ENCODE results near the gene IQSEC3. TPM values are rescaled to one million over a fixed set of nuclear protein-coding genes. Genes with fewer than 3 reads are reported as not detected.

The IQSEC3 gene
- total RNA-seq, 1 donor, result 0.36 TPM

DNA sequence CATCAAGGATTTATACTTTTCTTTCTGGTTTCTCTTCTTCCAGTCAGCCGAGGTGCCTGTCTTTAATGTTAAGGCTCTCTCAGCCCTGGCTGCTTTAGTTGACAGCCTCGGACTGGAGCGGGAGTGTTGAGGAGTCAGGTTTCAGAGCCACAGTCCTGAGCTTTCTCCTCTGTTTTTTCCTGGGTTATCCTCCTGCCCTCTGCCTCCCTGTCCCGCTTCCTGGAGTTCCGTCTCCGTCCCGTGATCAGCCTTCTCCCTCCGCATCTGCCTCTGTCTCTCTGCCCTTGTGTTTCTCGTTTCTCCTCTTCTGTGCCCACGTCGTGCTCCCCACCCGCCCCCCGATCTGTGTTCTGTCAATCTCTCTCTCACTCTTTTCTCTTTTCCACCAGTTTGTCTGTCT lies 33.0 kb downstream of the IQSEC3 start:
- Histone ChIP-seq H3K9me3 (ENCODE audit: low read depth, low read length) (no peaks in the 10 kb centered on the region), H3K4me2 (ENCODE audit: insufficient read depth, low read length) (no peak overlapping the region), H4K20me1 (ENCODE audit: insufficient read depth, low read length) (no peaks in the 10 kb centered on the region), H3K4me1 (ENCODE audit: insufficient read depth, low read length) (no peaks in the 10 kb centered on the region), H3K4me3 (ENCODE audit: insufficient read depth, low read length) (no peak overlapping the region), H3K27ac (ENCODE audit: low read depth, low read length) (no peak overlapping the region), H2AFZ (ENCODE audit: low read length) (peak overlapping the region; percentile 29), H3K36me3 (ENCODE audit: insufficient read depth, low read length) (no peaks in the 10 kb centered on the region), H3K27me3 (ENCODE audit: insufficient read depth, low read length) (peaks cover 59% of the 10 kb centered on the region), H3K79me2 (ENCODE audit: insufficient read depth, low read length) (no peaks in the 10 kb centered on the region)
- DNase-seq (ENCODE audit: insufficient read length, low spot score, missing footprints), result no peak
- TF ChIP-seq, protein P1, sequence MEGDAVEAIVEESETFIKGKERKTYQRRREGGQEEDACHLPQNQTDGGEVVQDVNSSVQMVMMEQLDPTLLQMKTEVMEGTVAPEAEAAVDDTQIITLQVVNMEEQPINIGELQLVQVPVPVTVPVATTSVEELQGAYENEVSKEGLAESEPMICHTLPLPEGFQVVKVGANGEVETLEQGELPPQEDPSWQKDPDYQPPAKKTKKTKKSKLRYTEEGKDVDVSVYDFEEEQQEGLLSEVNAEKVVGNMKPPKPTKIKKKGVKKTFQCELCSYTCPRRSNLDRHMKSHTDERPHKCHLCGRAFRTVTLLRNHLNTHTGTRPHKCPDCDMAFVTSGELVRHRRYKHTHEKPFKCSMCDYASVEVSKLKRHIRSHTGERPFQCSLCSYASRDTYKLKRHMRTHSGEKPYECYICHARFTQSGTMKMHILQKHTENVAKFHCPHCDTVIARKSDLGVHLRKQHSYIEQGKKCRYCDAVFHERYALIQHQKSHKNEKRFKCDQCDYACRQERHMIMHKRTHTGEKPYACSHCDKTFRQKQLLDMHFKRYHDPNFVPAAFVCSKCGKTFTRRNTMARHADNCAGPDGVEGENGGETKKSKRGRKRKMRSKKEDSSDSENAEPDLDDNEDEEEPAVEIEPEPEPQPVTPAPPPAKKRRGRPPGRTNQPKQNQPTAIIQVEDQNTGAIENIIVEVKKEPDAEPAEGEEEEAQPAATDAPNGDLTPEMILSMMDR (IDR thresholded peaks at IDR 0.05; ENCODE audit: extremely low read depth, low read depth, low read length), result no peak

DNA sequence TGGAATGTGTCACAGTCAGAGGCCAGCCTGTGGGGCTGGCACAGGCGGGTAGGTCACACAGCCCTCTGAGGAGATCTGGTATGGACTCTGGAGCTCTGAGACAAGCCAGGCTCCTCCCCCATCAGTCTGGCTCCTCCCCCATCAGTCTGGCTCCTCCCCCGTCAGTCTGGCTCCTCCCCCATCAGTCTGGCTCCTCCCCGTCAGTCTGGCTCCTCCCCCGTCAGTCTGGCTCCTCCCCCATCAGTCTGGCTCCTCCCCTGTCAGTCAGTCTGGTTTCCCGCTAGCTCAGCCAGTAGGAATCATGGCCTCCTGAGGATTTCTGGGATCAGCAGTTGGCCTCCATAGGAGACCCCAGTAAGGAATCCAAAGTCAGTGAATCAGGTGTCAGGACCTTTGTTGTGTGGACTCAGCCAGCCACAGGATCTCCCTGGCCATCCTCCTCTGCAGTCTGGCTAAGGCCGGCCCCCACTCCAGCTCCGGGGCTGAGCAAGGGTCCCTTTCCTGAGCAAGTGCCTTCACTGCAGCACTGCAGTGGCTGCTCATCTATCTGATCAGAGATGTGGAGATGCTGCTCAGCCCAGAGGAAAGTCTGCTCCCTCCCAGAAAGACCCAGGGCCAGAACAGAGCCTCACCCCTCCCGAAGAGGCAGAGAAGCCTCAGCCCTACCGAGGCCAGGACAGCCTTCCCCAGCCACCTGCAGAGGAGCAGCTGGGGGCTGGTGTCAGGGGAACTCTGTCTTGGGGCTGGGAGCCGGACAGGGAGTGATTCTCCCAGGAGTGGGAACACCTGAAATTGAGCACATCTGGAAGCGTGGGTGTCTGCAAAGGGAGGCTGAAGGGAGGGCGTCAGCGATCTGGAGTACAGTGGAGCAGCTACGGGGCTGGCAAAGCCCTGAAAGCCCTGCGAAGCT lies 35.7 kb downstream of the IQSEC3 start:
- Histone ChIP-seq H3K9me3 (ENCODE audit: low read depth, low read length) (no peaks in the 10 kb centered on the region), H3K36me3 (ENCODE audit: insufficient read depth, low read length) (no peaks in the 10 kb centered on the region), H3K27me3 (ENCODE audit: insufficient read depth, low read length) (peaks cover 49% of the 10 kb centered on the region), H3K79me2 (ENCODE audit: insufficient read depth, low read length) (no peaks in the 10 kb centered on the region), H3K4me1 (ENCODE audit: insufficient read depth, low read length) (no peaks in the 10 kb centered on the region), H3K4me2 (ENCODE audit: insufficient read depth, low read length) (no peak overlapping the region), H4K20me1 (ENCODE audit: insufficient read depth, low read length) (no peaks in the 10 kb centered on the region), H2AFZ (ENCODE audit: low read length) (no peak overlapping the region), H3K27ac (ENCODE audit: low read depth, low read length) (no peak overlapping the region), H3K4me3 (ENCODE audit: insufficient read depth, low read length) (no peak overlapping the region)
- TF ChIP-seq, protein P1 (IDR thresholded peaks at IDR 0.05; ENCODE audit: extremely low read depth, low read depth, low read length), result no peak
- DNase-seq (ENCODE audit: insufficient read length, low spot score, missing footprints), result no peak

DNA sequence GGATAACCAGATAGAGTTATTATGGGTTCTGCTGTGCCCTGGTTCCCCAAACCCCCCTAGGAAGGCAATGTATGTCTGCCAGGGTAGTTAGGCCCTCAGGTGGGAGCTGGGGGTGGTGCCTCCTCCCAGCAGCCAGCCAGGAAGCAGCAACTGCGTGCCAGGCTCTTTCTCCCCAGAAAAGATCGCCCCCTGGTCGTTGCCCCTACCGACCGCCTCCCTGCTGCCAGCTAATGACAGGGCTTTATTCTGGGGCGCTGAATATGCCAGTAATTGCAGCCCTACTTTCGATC lies 36.3 kb downstream of the IQSEC3 start:
- TF ChIP-seq, protein P1 (IDR thresholded peaks at IDR 0.05; ENCODE audit: extremely low read depth, low read depth, low read length), result no peak
- Histone ChIP-seq H3K4me1 (ENCODE audit: insufficient read depth, low read length) (no peaks in the 10 kb centered on the region), H3K79me2 (ENCODE audit: insufficient read depth, low read length) (no peaks in the 10 kb centered on the region), H3K27me3 (ENCODE audit: insufficient read depth, low read length) (peaks cover 44% of the 10 kb centered on the region), H3K4me2 (ENCODE audit: insufficient read depth, low read length) (no peak overlapping the region), H3K27ac (ENCODE audit: low read depth, low read length) (no peak overlapping the region), H3K36me3 (ENCODE audit: insufficient read depth, low read length) (no peaks in the 10 kb centered on the region), H4K20me1 (ENCODE audit: insufficient read depth, low read length) (no peaks in the 10 kb centered on the region), H3K9me3 (ENCODE audit: low read depth, low read length) (no peaks in the 10 kb centered on the region), H3K4me3 (ENCODE audit: insufficient read depth, low read length) (no peak overlapping the region), H2AFZ (ENCODE audit: low read length) (no peak overlapping the region)
- DNase-seq (ENCODE audit: insufficient read length, low spot score, missing footprints), result no peak

DNA sequence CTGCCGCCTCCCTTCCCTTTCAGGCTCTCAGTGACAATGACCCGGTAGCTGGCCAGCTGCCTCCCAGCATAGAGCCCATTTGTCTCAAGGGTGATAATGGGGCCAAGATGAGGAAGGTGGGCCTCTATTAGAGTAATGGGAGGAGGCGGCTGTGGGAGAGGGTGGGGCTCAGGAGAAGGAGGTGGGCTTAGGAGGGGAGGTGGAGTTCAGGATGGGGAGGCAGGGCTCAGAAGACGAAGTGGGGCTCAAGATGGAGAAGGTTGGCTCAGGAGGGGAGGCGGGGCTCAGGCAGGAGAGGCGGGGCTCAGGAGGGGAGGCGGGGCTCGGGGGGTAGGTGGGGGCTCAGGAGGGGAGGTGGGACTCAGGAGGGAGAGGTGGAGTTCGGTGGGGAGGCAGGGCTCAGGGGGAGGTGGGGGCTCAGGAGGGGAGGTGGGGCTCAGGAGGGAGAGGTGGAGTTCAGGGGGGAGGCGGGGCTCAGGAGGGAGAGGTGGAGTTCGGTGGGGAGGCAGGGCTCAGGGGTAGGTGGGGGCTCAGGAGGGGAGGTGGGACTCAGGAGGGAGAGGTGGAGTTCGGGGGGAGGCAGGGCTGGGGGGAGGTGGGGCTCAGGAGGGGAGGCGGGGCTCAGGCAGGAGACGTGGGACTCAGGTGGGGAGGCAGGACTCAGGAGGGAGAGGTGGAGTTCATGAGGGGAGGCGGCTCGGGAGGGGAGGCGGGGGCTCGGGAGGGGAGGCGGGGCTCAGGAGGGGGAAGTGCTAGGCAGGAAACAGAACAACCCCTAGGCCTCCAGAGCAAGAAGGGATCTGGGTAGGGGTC lies 36.8 kb downstream of the IQSEC3 start:
- no peak overlapping the region for H3K27ac ChIP-seq (ENCODE audit: low read depth, low read length)
- H4K20me1 ChIP-seq (ENCODE audit: insufficient read depth, low read length), result no peaks in the 10 kb centered on the region
- H3K9me3 ChIP-seq (ENCODE audit: low read depth, low read length), result no peaks in the 10 kb centered on the region
- TF ChIP-seq, protein P1 (IDR thresholded peaks at IDR 0.05; ENCODE audit: extremely low read depth, low read depth, low read length), result no peak
- H3K79me2 ChIP-seq (ENCODE audit: insufficient read depth, low read length), result no peaks in the 10 kb centered on the region
- DNase-seq (ENCODE audit: insufficient read length, low spot score, missing footprints), result no peak
- H3K4me3 ChIP-seq (ENCODE audit: insufficient read depth, low read length), result no peak overlapping the region
- no peak overlapping the region for H3K4me2 ChIP-seq (ENCODE audit: insufficient read depth, low read length)
- H3K27me3 ChIP-seq (ENCODE audit: insufficient read depth, low read length), result peaks cover 38% of the 10 kb centered on the region
- H3K36me3 ChIP-seq (ENCODE audit: insufficient read depth, low read length), result no peaks in the 10 kb centered on the region
- no peaks in the 10 kb centered on the region for H3K4me1 ChIP-seq (ENCODE audit: insufficient read depth, low read length)
- H2AFZ ChIP-seq (ENCODE audit: low read length), result no peak overlapping the region

Measured in osteoblast (primary cell).